ENCODE data around the gene TMEM255B. TPM values are rescaled to one million over a fixed set of nuclear protein-coding genes. Genes with fewer than 3 reads are reported as not detected.

Gene TMEM255B
- total RNA-seq, 2 donors from 2014 or later: 0.86 to 1.4 TPM

GRCh38 chr13:113862191-113862930, 103.3 kb downstream of the TMEM255B start:
- no peak overlapping the region for H3K27ac Mint-ChIP-seq
- H3K4me1 Mint-ChIP-seq: peaks cover 14% of the 10 kb centered on the region
- peak overlapping the region; percentile 83 for H3K4me3 Mint-ChIP-seq
- no peaks in the 10 kb centered on the region for H3K9me3 ChIP-seq (ENCODE audit: control insufficient read depth, low read length, poor library complexity, severe bottlenecking)
- ATAC-seq (no peak), DNase-seq (no peak)
- peaks cover 36% of the 10 kb centered on the region for H3K27me3 Mint-ChIP-seq
- H3K36me3 Mint-ChIP-seq (ENCODE audit: low read depth): no peaks in the 10 kb centered on the region

- no peak overlapping the region for H3K27ac Mint-ChIP-seq
- no peaks in the 10 kb centered on the region for H3K36me3 Mint-ChIP-seq (ENCODE audit: low read depth)
- no peaks in the 10 kb centered on the region for H3K9me3 ChIP-seq (ENCODE audit: control insufficient read depth, low read length, poor library complexity, severe bottlenecking)
- no peak for DNase-seq
- peak overlapping the region; percentile 83 for H3K4me3 Mint-ChIP-seq
- H3K4me1 Mint-ChIP-seq: peaks cover 14% of the 10 kb centered on the region
- H3K27me3 Mint-ChIP-seq: peaks cover 40% of the 10 kb centered on the region
- no peak for ATAC-seq
Measured at GRCh38 chr13:113862931-113863523, 104.0 kb downstream of the TMEM255B start.

GRCh38 chr13:113863524-113864272, 104.7 kb downstream of the TMEM255B start, which contains the start of gene GAS6:
GAS6 (minus strand) TSS chr13:113864076; CDS start chr13:113863920, 156 bp downstream.
- Mint-ChIP-seq H3K36me3 (ENCODE audit: low read depth) (no peaks in the 10 kb centered on the region), H3K27ac (no peak within 1 kb of the TSS), H3K4me1 (peaks cover 14% of the 10 kb centered on the region), H3K4me3 (peak within 1 kb of the TSS; percentile 83), H3K27me3 (peaks cover 46% of the 10 kb centered on the region)
- ATAC-seq (peak; percentile 56), DNase-seq (no peak)
- no peaks in the 10 kb centered on the region for H3K9me3 ChIP-seq (ENCODE audit: control insufficient read depth, low read length, poor library complexity, severe bottlenecking)

GRCh38 chr13:113864273-113864890, 105.4 kb downstream of the TMEM255B start:
- Mint-ChIP-seq H3K4me1 (peaks cover 9% of the 10 kb centered on the region), H3K36me3 (ENCODE audit: low read depth) (no peaks in the 10 kb centered on the region), H3K4me3 (peak overlapping the region; percentile 81), H3K27me3 (peaks cover 50% of the 10 kb centered on the region), H3K27ac (no peak overlapping the region)
- no peak for DNase-seq
- no peaks in the 10 kb centered on the region for H3K9me3 ChIP-seq (ENCODE audit: control insufficient read depth, low read length, poor library complexity, severe bottlenecking)
- no peak for ATAC-seq

GRCh38 chr13:113865427-113865826, 106.4 kb downstream of the TMEM255B start:
- ATAC-seq: no peak
- Mint-ChIP-seq H3K4me1 (peaks cover 8% of the 10 kb centered on the region), H3K36me3 (ENCODE audit: low read depth) (peaks cover 2% of the 10 kb centered on the region), H3K27me3 (peaks cover 56% of the 10 kb centered on the region), H3K27ac (no peak overlapping the region), H3K4me3 (peak overlapping the region; percentile 47)
- DNase-seq: no peak
- H3K9me3 ChIP-seq (ENCODE audit: control insufficient read depth, low read length, poor library complexity, severe bottlenecking): no peaks in the 10 kb centered on the region

Other genes with a start within 250 kb of the TMEM255B start
- 10 to 100 TPM; 31.1 to 33.6 TPM for gene TFDP1, start 174.5 kb upstream of the TMEM255B start, total RNA-seq
- not detected for gene ATP4B, start 101.0 kb upstream of the TMEM255B start, total RNA-seq
- gene GRK1, start 92.0 kb upstream of the TMEM255B start, total RNA-seq: under 1 TPM in 1 of 2 donors, not detected in 1; 0.07 TPM
- gene GAS6, start 104.8 kb downstream of the TMEM255B start, total RNA-seq: 1 to 10 TPM; 2.2 to 3.8 TPM
- 10 to 100 TPM; 18.6 to 22.6 TPM for gene C13orf46, start 214.8 kb downstream of the TMEM255B start, total RNA-seq